Measurements from ENCODE around the gene PCDHGA3. TPM values are rescaled to one million over a fixed set of nuclear protein-coding genes. Genes with fewer than 3 reads are reported as not detected.
"Not testable (repeated sequence)": the region's sequence is repeated elsewhere in the genome, so short reads cannot be mapped to it uniquely, and the experiment has no call there.

Gene PCDHGA3
- total RNA-seq, 2 experiments from 2014 or later = not detected

GRCh38 chr5:141371572-141372475 is 28.2 kb downstream of the PCDHGA3 start:
- no peak overlapping the region for H3K4me3 Mint-ChIP-seq
- DNase-seq = no peak
- peaks cover 44% of the 10 kb centered on the region for H3K27me3 Mint-ChIP-seq
- ChIA-PET POLR2A (no interaction called here), CTCF (interaction anchor here (0.6 to 2.8 kb wide), 6 partner anchors 15 to 192 kb away, joined by 4 to 25 read pairs (median 5); partner anchors contain the start of gene PCDHGA10)
- intact Hi-C loops (cut with micrococcal nuclease) = no loop called here
- H3K27ac Mint-ChIP-seq = no peak overlapping the region
- peaks cover 29% of the 10 kb centered on the region for H3K9me3 Mint-ChIP-seq
- peaks cover 5% of the 10 kb centered on the region for H3K4me1 Mint-ChIP-seq (ENCODE audit: low read depth)
- H3K36me3 Mint-ChIP-seq = peaks cover 26% of the 10 kb centered on the region

GRCh38 chr5:141373673-141374317 is 30.2 kb downstream of the PCDHGA3 start, which contains the start of gene PCDHGA6:
Gene PCDHGA6, plus strand, starts transcription at chr5:141373891. Its CDS starts 193 bp downstream, at chr5:141374084.
- intact Hi-C loops (cut with micrococcal nuclease) = no loop called here
- peaks cover 39% of the 10 kb centered on the region for H3K27me3 Mint-ChIP-seq
- peak within 1 kb of the TSS; percentile 27 for H3K4me3 Mint-ChIP-seq
- ChIA-PET POLR2A (no interaction called here), CTCF (interaction anchor here (0.7 to 1.5 kb wide), 5 partner anchors 15 to 191 kb away, joined by 3 to 5 read pairs (median 3); partner anchors contain the start of gene PCDHGB6)
- no peak for DNase-seq
- H3K9me3 Mint-ChIP-seq = peaks cover 33% of the 10 kb centered on the region
- peaks cover 5% of the 10 kb centered on the region for H3K4me1 Mint-ChIP-seq (ENCODE audit: low read depth)
- peaks cover 26% of the 10 kb centered on the region for H3K36me3 Mint-ChIP-seq
- H3K27ac Mint-ChIP-seq = no peak within 1 kb of the TSS

- Mint-ChIP-seq H3K36me3 (peaks cover 26% of the 10 kb centered on the region), H3K9me3 (peaks cover 33% of the 10 kb centered on the region), H3K27ac (no peak overlapping the region), H3K27me3 (peaks cover 40% of the 10 kb centered on the region), H3K4me1 (ENCODE audit: low read depth) (peaks cover 5% of the 10 kb centered on the region), H3K4me3 (no peak overlapping the region)
- ChIA-PET POLR2A (no interaction called here), CTCF (interaction anchor here (0.7 to 1.5 kb wide), 3 partner anchors 16 to 182 kb away, joined by 3 to 5 read pairs (median 3); partner anchors contain the start of gene PCDHGB6)
- DNase-seq = no peak
- intact Hi-C loops (cut with micrococcal nuclease) = no loop called here
Observed at GRCh38 chr5:141374627-141375026, 31.0 kb downstream of the PCDHGA3 start.

- H3K27ac Mint-ChIP-seq; CTCF ChIA-PET; H3K4me3 Mint-ChIP-seq; H3K4me1 Mint-ChIP-seq (ENCODE audit: low read depth); DNase-seq; POLR2A ChIA-PET; intact Hi-C loops (cut with micrococcal nuclease): not testable (repeated sequence)
- Mint-ChIP-seq H3K27me3 (peaks cover 35% of the 10 kb centered on the region), H3K9me3 (peaks cover 33% of the 10 kb centered on the region), H3K36me3 (peaks cover 23% of the 10 kb centered on the region)
Observed at GRCh38 chr5:141375444-141376155, 32.0 kb downstream of the PCDHGA3 start.

- ChIA-PET CTCF (no interaction called here), POLR2A (interaction anchor here (0.6 kb wide), 1 partner anchor 61 kb away, joined by 7 read pairs; no protein-coding TSS in a partner anchor)
- Mint-ChIP-seq H3K9me3 (peaks cover 14% of the 10 kb centered on the region), H3K4me3 (peak within 1 kb of the TSS; percentile 66), H3K27ac (no peak within 1 kb of the TSS), H3K27me3 (peaks cover 55% of the 10 kb centered on the region), H3K4me1 (ENCODE audit: low read depth) (no peaks in the 10 kb centered on the region), H3K36me3 (peaks cover 11% of the 10 kb centered on the region)
- intact Hi-C loops (cut with micrococcal nuclease) = no loop called here
- DNase-seq = no peak
Observed at GRCh38 chr5:141382469-141383294, 39.1 kb downstream of the PCDHGA3 start, which contains the start of gene PCDHGA7. Gene PCDHGA7, plus strand, starts transcription at chr5:141382742. Its CDS starts 158 bp downstream, at chr5:141382900.

- Mint-ChIP-seq H3K4me3 (no peak overlapping the region), H3K4me1 (ENCODE audit: low read depth) (no peaks in the 10 kb centered on the region), H3K27me3 (peaks cover 57% of the 10 kb centered on the region), H3K27ac (no peak overlapping the region), H3K9me3 (peaks cover 15% of the 10 kb centered on the region), H3K36me3 (peaks cover 13% of the 10 kb centered on the region)
- intact Hi-C loops (cut with micrococcal nuclease) = no loop called here
- POLR2A ChIA-PET = interaction anchor here (0.6 kb wide), 1 partner anchor 60 kb away, joined by 7 read pairs; no protein-coding TSS in a partner anchor
- no peak for DNase-seq
- CTCF ChIA-PET = no interaction called here
Observed at GRCh38 chr5:141383345-141383744, 39.7 kb downstream of the PCDHGA3 start.

GRCh38 chr5:141384471-141385267 is 41.0 kb downstream of the PCDHGA3 start:
- no peak overlapping the region for H3K27ac Mint-ChIP-seq
- no peak overlapping the region for H3K4me3 Mint-ChIP-seq
- H3K4me1 Mint-ChIP-seq (ENCODE audit: low read depth) = no peaks in the 10 kb centered on the region
- peaks cover 20% of the 10 kb centered on the region for H3K9me3 Mint-ChIP-seq
- H3K27me3 Mint-ChIP-seq = peaks cover 62% of the 10 kb centered on the region
- H3K36me3 Mint-ChIP-seq = peaks cover 18% of the 10 kb centered on the region
- POLR2A ChIA-PET = no interaction called here
- DNase-seq = no peak
- CTCF ChIA-PET = no interaction called here
- intact Hi-C loops (cut with micrococcal nuclease) = no loop called here

GRCh38 chr5:141387557-141388311 is 44.1 kb downstream of the PCDHGA3 start, which contains the start of gene PCDHGB4:
Gene PCDHGB4, plus strand, starts transcription at chr5:141387698. Its CDS starts 187 bp downstream, at chr5:141387885.
- intact Hi-C loops (cut with micrococcal nuclease); POLR2A ChIA-PET; H3K27ac Mint-ChIP-seq; H3K4me1 Mint-ChIP-seq (ENCODE audit: low read depth): not testable (repeated sequence)
- peak within 1 kb of the TSS; percentile 26 for H3K4me3 Mint-ChIP-seq
- DNase-seq = peak; percentile 31
- H3K27me3 Mint-ChIP-seq = peaks cover 67% of the 10 kb centered on the region
- peaks cover 26% of the 10 kb centered on the region for H3K36me3 Mint-ChIP-seq
- peaks cover 23% of the 10 kb centered on the region for H3K9me3 Mint-ChIP-seq
- CTCF ChIA-PET = interaction anchor here (1.7 to 2.2 kb wide), 2 partner anchors 18 to 176 kb away, joined by 7 to 8 read pairs; partner anchors contain the start of gene PCDHGB3

- H3K4me1 Mint-ChIP-seq (ENCODE audit: low read depth) = no peaks in the 10 kb centered on the region
- ChIA-PET CTCF (no interaction called here), POLR2A (no interaction called here)
- no peak for DNase-seq
- H3K27me3 Mint-ChIP-seq = peaks cover 66% of the 10 kb centered on the region
- H3K36me3 Mint-ChIP-seq = peaks cover 29% of the 10 kb centered on the region
- intact Hi-C loops (cut with micrococcal nuclease) = no loop called here
- no peak overlapping the region for H3K27ac Mint-ChIP-seq
- H3K9me3 Mint-ChIP-seq = peaks cover 32% of the 10 kb centered on the region
- no peak overlapping the region for H3K4me3 Mint-ChIP-seq
Observed at GRCh38 chr5:141388661-141389060, 45.0 kb downstream of the PCDHGA3 start.
